Right lobe of liver (tissue), 4 donors: ENCODE results near the gene SMOC1.

Source experiments
- CTCF ChIP-seq, 4 donors: fragments of 200-600 bp in 3 of 4; fragments of 450-650 bp in 1 of 4; IDR thresholded peaks; one replicate each; pipeline versions ENCODE4 v1.5.1 to v1.8.0; 2016 to 2022; ENCODE audit warnings: antibody characterized with exemption in 4 of 4, mild to moderate bottlenecking in 2 of 4
- POLR2A ChIP-seq: fragments of 450-650 bp; IDR thresholded peaks from one replicate; pipeline ENCODE4 v1.6.1; 2017; ENCODE audit warnings: antibody characterized with exemption, mild to moderate bottlenecking
- donor health status: DM: no; HTN: no; CAD: no.
- donor health status: DM: no; HTN: no; CAD: no.
- donor health status: DM: no; HTN: yes; CAD: no.

DNA sequence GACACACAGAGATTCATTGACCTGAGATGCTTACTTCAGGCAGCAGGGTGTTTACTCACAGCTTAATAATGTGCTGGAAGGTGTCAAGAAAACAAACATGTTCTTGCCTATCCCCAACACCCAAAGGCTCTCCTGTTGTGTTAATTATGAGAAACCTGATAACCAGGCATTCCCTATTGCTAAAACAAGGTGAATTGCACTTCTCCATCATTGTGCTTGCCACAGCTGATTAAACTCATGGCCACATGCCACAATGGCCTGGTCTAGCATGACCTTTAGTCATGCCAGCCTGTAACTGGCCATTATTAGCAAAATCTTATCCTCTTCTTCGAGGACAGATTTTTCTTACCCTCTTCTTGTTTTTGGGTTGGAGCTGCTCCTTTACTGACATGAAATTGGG is 21.4 kb downstream of the SMOC1 start:
- no peak for TF ChIP-seq CTCF (IDR thresholded peaks at IDR 0.05)
- TF ChIP-seq POLR2A = no peak
